Suprapubic skin (tissue), 4 donors: ENCODE results near the gene RPL35. TPM values are rescaled to one million over a fixed set of nuclear protein-coding genes. Genes with fewer than 3 reads are reported as not detected.

Source experiments
- DNase-seq, 2 donors: peaks; one replicate each; pipeline ENCODE4 v3.0.0-alpha.2; 2019; ENCODE audit warnings: low spot score in 2 of 2
- H3K27ac ChIP-seq: fragments of 200-600 bp; sonication (generic); one replicate; pipeline ENCODE4 v1.5.1; 2019
- H3K27me3 ChIP-seq: fragments of 200-600 bp; sonication (generic); one replicate; pipeline ENCODE4 v1.5.1; 2019
- H3K36me3 ChIP-seq: fragments of 200-600 bp; sonication (generic); one replicate; pipeline ENCODE4 v1.5.1; 2019
- H3K4me1 ChIP-seq: fragments of 200-600 bp; sonication (generic); one replicate; pipeline ENCODE4 v1.5.1; 2019
- H3K4me3 ChIP-seq: fragments of 200-600 bp; sonication (generic); one replicate; pipeline ENCODE4 v1.5.1; 2019; ENCODE audit warnings: mild to moderate bottlenecking
- H3K9me3 ChIP-seq: fragments of 200-600 bp; sonication (generic); one replicate; pipeline ENCODE4 v1.5.1; 2019
- EP300 ChIP-seq: sonication (generic); formaldehyde crosslinking; IDR thresholded peaks from one replicate; pipeline ENCODE4 v1.6.1; 2017; ENCODE audit warnings: antibody characterized with exemption
- POLR2A ChIP-seq, 2 donors: fragments of 450-650 bp; IDR thresholded peaks; one replicate each; pipeline ENCODE4 v1.6.1; 2017; ENCODE audit warnings: antibody characterized with exemption in 2 of 2, mild to moderate bottlenecking in 2 of 2, moderate library complexity in 2 of 2
- POLR2AphosphoS5 ChIP-seq, 3 donors: sonication (generic); formaldehyde crosslinking; IDR thresholded peaks; one replicate each; pipeline ENCODE4 v1.6.1; 2017; ENCODE audit warnings: antibody characterized with exemption in 3 of 3
- WGBS: methylation state at CpG from one replicate; pipeline ENCODE4 v1.1.5; 2018; 5-methylcytosine and 5-hydroxymethylcytosine counted together
- total RNA-seq, 4 donors: library from RNA; depleted of rRNA; stranded (reverse); fragments of >200 nt; gene quantifications; one replicate each; pipeline ENCODE4 v1.1.0, GENCODE V29; 2016
- TF ChIP-seq, protein P1 (sequence below), 2 donors: fragments of 200-600 bp in 1 of 2; fragments of 450-650 bp in 1 of 2; sonication (generic) in 1 of 2; IDR thresholded peaks; one replicate each; pipeline ENCODE4 v1.5.1; 2016 to 2019; ENCODE audit warnings: antibody characterized with exemption in 2 of 2, mild to moderate bottlenecking in 1 of 2, moderate library complexity in 1 of 2

Gene RPL35
- total RNA-seq, 4 donors from 2014 or later = 1,001 to 2,050 (median 1,799) TPM

DNA sequence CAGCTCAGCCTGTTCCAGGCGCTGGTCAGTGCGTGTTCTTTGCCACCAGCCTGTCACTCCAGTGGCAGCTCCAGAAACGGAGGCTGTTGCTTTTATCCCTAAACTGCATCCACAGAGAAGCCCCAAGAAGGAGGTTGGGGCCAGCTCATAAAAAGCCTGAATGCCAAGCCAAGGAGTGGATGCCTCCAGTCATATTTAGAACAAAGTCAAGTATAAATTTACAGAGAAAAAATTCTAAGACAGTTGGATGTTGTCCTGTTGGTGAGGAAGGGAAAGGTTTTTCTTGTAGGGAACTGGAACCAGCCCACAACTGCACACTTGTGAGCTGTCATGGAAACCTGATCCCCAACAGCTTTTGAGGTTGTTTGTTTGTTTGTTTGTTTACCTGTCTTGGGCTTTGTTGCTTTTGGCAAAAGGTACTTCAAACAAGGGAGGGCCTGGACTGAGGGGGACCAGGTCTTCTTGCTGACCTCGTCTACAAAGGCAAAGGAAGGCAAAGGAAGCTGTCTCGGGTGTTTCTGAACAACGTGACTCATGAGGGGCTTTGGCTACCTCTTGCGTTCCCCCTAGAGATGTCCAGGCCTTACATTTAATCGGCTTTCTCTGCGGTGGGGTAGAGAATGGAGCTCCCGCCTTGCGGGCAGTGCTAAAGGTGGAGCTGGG is 48.1 kb downstream of the RPL35 start:
- Histone ChIP-seq H3K27ac (peak overlapping the region; percentile 40), H3K36me3 (peaks cover 13% of the 10 kb centered on the region), H3K4me3 (no peak overlapping the region), H3K9me3 (no peaks in the 10 kb centered on the region), H3K27me3 (no peaks in the 10 kb centered on the region), H3K4me1 (peaks cover 43% of the 10 kb centered on the region)
- TF ChIP-seq POLR2AphosphoS5 (IDR thresholded peaks at IDR 0.05) (no peak), POLR2A (IDR thresholded peaks at IDR 0.05) (no peak), EP300 (no peak)
- TF ChIP-seq, protein P1, sequence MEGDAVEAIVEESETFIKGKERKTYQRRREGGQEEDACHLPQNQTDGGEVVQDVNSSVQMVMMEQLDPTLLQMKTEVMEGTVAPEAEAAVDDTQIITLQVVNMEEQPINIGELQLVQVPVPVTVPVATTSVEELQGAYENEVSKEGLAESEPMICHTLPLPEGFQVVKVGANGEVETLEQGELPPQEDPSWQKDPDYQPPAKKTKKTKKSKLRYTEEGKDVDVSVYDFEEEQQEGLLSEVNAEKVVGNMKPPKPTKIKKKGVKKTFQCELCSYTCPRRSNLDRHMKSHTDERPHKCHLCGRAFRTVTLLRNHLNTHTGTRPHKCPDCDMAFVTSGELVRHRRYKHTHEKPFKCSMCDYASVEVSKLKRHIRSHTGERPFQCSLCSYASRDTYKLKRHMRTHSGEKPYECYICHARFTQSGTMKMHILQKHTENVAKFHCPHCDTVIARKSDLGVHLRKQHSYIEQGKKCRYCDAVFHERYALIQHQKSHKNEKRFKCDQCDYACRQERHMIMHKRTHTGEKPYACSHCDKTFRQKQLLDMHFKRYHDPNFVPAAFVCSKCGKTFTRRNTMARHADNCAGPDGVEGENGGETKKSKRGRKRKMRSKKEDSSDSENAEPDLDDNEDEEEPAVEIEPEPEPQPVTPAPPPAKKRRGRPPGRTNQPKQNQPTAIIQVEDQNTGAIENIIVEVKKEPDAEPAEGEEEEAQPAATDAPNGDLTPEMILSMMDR (IDR thresholded peaks at IDR 0.05) = no peak
- DNase-seq = no peak
- 72% methylated on average over 11 of the region's 11 CpGs for WGBS

DNA sequence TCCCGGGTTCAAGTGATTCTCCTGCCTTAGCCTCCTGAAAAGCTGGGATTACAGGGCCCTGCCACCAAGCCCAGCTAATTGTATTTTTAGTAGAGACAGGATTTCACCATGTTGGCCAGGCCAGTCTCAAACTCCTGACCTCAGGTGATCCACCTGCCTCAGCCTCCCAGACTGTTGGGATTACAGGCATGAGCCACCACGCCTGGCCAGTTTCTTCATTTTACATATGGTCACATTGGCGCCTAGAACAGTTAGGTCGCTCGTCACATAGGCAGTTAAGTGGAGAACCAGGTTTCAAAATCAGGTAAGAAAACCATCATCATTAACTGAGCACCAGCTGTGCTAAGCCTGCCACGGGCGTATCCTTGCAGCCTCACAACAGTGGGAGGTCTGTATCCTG is 48.7 kb downstream of the RPL35 start:
- TF ChIP-seq POLR2A (IDR thresholded peaks at IDR 0.05) (no peak), EP300 (no peak), POLR2AphosphoS5 (IDR thresholded peaks at IDR 0.05) (no peak)
- TF ChIP-seq, protein P1 (IDR thresholded peaks at IDR 0.05) = no peak
- Histone ChIP-seq H3K36me3 (peaks cover 13% of the 10 kb centered on the region), H3K9me3 (no peaks in the 10 kb centered on the region), H3K27ac (no peak overlapping the region), H3K4me1 (peaks cover 38% of the 10 kb centered on the region), H3K4me3 (no peak overlapping the region), H3K27me3 (no peaks in the 10 kb centered on the region)
- WGBS = 74% methylated on average over 7 of the region's 7 CpGs
- no peak for DNase-seq

DNA sequence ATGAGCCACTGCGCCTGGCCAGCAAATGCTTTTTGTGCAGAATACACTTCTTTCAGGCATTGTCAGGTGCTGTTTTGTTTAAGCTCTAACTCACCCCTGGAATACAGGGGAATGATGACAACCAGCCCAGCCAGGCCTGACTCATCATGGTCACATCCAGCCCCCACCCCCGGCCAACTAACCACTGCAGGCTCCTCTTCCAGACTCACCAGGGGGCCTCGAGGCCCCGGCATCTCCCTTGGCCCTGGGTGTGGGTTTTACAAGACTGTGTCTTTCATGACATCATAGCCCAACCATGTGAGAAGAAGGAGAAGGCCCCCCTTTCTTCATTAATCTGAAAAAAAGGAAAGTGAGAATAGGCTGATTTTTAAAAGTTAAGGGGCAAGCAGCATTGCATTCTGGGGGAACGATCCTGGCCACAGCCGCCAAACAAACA is 49.3 kb downstream of the RPL35 start:
- Histone ChIP-seq H3K27ac (peak overlapping the region; percentile 67), H3K9me3 (no peaks in the 10 kb centered on the region), H3K4me1 (peaks cover 34% of the 10 kb centered on the region), H3K36me3 (peaks cover 13% of the 10 kb centered on the region), H3K4me3 (no peak overlapping the region), H3K27me3 (no peaks in the 10 kb centered on the region)
- peak in 1 of 2 donors; percentile 85 for DNase-seq
- TF ChIP-seq POLR2AphosphoS5 (IDR thresholded peaks at IDR 0.05) = no peak
- TF ChIP-seq, protein P1 (IDR thresholded peaks at IDR 0.05) = no peak
- no peak for TF ChIP-seq EP300
- no peak for TF ChIP-seq POLR2A (IDR thresholded peaks at IDR 0.05)
- WGBS = 60% methylated on average over 6 of the region's 6 CpGs

DNA sequence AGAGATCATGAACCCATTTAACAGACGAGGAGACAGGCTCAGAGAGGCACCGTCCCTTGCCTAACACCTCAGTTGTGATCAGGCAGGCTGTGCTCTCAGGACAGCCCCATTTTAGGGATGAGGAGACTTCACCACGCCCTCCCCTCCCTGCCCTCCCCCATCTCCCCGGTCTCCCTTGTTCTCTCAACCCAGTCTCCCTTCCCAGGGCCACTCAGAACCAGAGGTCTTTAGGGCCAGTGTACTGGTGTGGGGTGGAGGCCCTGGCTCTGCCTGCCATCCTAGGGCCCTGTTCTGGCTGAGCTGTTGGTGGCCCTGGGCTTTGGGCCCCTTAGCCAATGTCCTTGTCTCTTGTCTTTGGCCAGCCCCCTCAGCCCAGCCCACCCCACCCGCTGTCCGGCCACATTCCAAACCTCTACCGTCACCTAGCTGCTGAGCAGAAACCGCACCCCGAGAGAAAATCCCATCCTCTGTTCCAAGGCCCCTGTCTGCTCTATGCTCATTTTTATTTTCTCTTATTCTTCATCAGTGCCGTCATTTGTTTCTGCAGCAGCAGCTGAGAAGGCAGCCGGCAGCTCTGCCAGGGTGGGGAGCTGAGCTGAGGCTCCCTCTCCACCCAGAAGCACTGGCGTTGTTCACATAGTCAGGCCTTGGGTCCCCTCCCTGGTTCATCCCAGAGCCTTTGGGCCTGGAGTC is 50.9 kb downstream of the RPL35 start:
- Histone ChIP-seq H3K9me3 (no peaks in the 10 kb centered on the region), H3K4me1 (peaks cover 32% of the 10 kb centered on the region), H3K27me3 (no peaks in the 10 kb centered on the region), H3K27ac (peak overlapping the region; percentile 67), H3K4me3 (no peak overlapping the region), H3K36me3 (peaks cover 13% of the 10 kb centered on the region)
- TF ChIP-seq, protein P1 (IDR thresholded peaks at IDR 0.05) = no peak
- TF ChIP-seq EP300 = no peak
- TF ChIP-seq POLR2AphosphoS5 (IDR thresholded peaks at IDR 0.05) = no peak
- DNase-seq = no peak
- 53% methylated on average over 10 of the region's 12 CpGs for WGBS

DNA sequence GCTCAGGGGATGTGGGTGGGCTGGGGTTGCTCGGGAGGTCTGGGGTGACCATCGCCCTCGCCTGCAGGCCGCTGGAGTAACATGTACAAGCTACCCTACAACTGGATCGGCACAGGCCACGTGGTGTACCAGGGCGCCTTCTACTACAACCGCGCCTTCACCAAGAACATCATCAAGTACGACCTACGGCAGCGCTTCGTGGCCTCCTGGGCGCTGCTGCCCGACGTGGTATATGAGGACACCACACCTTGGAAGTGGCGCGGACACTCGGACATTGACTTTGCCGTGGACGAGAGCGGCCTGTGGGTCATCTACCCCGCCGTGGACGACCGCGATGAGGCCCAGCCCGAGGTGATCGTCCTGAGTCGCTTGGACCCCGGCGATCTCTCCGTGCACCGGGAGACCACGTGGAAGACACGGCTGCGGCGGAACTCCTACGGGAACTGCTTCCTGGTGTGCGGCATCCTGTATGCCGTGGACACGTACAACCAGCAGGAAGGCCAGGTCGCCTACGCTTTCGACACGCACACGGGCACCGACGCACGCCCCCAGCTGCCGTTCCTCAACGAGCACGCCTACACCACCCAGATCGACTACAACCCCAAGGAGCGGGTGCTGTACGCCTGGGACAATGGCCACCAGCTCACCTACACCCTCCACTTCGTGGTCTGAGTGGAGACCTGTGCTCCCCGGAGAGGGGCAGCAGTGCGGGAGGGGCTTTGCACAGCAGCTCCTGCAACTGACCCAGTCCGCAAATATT is 51.8 kb downstream of the RPL35 start:
- 96% methylated on average over 42 of the region's 60 CpGs for WGBS
- no peak for TF ChIP-seq EP300
- no peak for TF ChIP-seq POLR2A (IDR thresholded peaks at IDR 0.05)
- TF ChIP-seq, protein P1 (IDR thresholded peaks at IDR 0.05) = no peak
- no peak for TF ChIP-seq POLR2AphosphoS5 (IDR thresholded peaks at IDR 0.05)
- H3K36me3 ChIP-seq = peaks cover 13% of the 10 kb centered on the region
- H3K27ac ChIP-seq = no peak overlapping the region
- H3K4me1 ChIP-seq = peaks cover 32% of the 10 kb centered on the region
- no peak for DNase-seq
- no peak overlapping the region for H3K4me3 ChIP-seq
- no peaks in the 10 kb centered on the region for H3K27me3 ChIP-seq
- no peaks in the 10 kb centered on the region for H3K9me3 ChIP-seq
